Neuronal stem cell (in vitro differentiated cells): ENCODE data around the gene LEMD3.

Experiments used
- DNase-seq: peaks from one replicate; pipeline ENCODE4 v3.0.0-alpha.2; 2013; ENCODE audit warnings: low spot score
- H2AFZ ChIP-seq: one replicate; pipeline ENCODE4 v1.6.1; 2013; ENCODE audit warnings: mild to moderate bottlenecking, low read length, inconsistent platforms
- H2AK5ac ChIP-seq: 2 replicates; pipeline ENCODE4 v1.6.1; 2013; ENCODE audit warnings: low read depth, mild to moderate bottlenecking, inconsistent platforms, low read length, moderate library complexity, mixed read lengths
- H2BK120ac ChIP-seq: 2 replicates; pipeline ENCODE4 v1.6.1; 2013; ENCODE audit warnings: low read depth, mild to moderate bottlenecking, inconsistent platforms, low read length, moderate library complexity, mixed read lengths
- H2BK12ac ChIP-seq: one replicate; pipeline ENCODE4 v1.6.1; 2013; ENCODE audit warnings: low read length, inconsistent platforms
- H2BK15ac ChIP-seq: 2 replicates; pipeline ENCODE4 v1.6.1; 2013; ENCODE audit warnings: mild to moderate bottlenecking, low read length, inconsistent platforms, mixed read lengths
- H2BK5ac ChIP-seq: one replicate; pipeline ENCODE4 v1.6.1; 2013; ENCODE audit warnings: inconsistent platforms, mild to moderate bottlenecking, low read length, moderate library complexity
- H3K14ac ChIP-seq: one replicate; pipeline ENCODE4 v1.6.1; 2013; ENCODE audit warnings: low read length, inconsistent platforms
- H3K18ac ChIP-seq: 2 replicates; pipeline ENCODE4 v1.6.1; 2013; ENCODE audit warnings: low read length, inconsistent platforms
- H3K23ac ChIP-seq: 2 replicates; pipeline ENCODE4 v1.6.1; 2013; ENCODE audit warnings: low read depth, mild to moderate bottlenecking, mixed read lengths, low read length, inconsistent platforms; ENCODE audit not compliant: poor library complexity
- H3K27ac ChIP-seq: replicated peaks from 3 replicates; pipeline ENCODE4 v1.5.1; 2013; ENCODE audit warnings: low read length, inconsistent platforms
- H3K27me3 ChIP-seq, 3 experiments: 2 replicates each; pipeline ENCODE4 v1.6.1; 2013; ENCODE audit warnings: low read length in 3 of 3, mild to moderate bottlenecking in 2 of 3, inconsistent platforms in 1 of 3, low read depth in 1 of 3, mixed read lengths in 1 of 3, moderate library complexity in 1 of 3; ENCODE audit not compliant: control insufficient read depth in 3 of 3, insufficient read depth in 3 of 3
- H3K36me3 ChIP-seq, 2 donors: replicated peaks in 1 of 2; 2 replicates each; pipeline ENCODE4 v1.6.1; 2013; ENCODE audit warnings: low read length in 2 of 2; ENCODE audit not compliant: control insufficient read depth in 2 of 2, insufficient read depth in 2 of 2
- H3K4ac ChIP-seq: 2 replicates; pipeline ENCODE4 v1.6.1; 2013; ENCODE audit warnings: inconsistent platforms, mild to moderate bottlenecking, low read length, moderate library complexity
- H3K4me1 ChIP-seq, 2 donors: 1 replicate in 1 of 2; 2 replicates in 1 of 2; pipeline ENCODE4 v1.6.1; 2013; ENCODE audit warnings: low read length in 2 of 2, low read depth in 1 of 2; ENCODE audit not compliant: control insufficient read depth in 2 of 2, insufficient read depth in 1 of 2
- H3K4me2 ChIP-seq: one replicate; pipeline ENCODE4 v1.6.1; 2013; ENCODE audit warnings: mild to moderate bottlenecking, low read length, inconsistent platforms; ENCODE audit not compliant: insufficient read depth, poor library complexity, severe bottlenecking
- H3K4me3 ChIP-seq, 2 donors: 2 replicates each; pipeline ENCODE4 v1.5.1; 2013; ENCODE audit warnings: low read length in 2 of 2, mild to moderate bottlenecking in 2 of 2, inconsistent platforms in 1 of 2, moderate library complexity in 1 of 2
- H3K79me1 ChIP-seq: one replicate; pipeline ENCODE4 v1.6.1; 2013; ENCODE audit warnings: low read depth, mild to moderate bottlenecking, inconsistent platforms, low read length, moderate library complexity
- H3K9ac ChIP-seq: one replicate; pipeline ENCODE4 v1.6.1; 2013; ENCODE audit warnings: mild to moderate bottlenecking, low read depth, low read length, inconsistent platforms; ENCODE audit not compliant: poor library complexity
- H3K9me3 ChIP-seq, 2 donors: replicated peaks in 1 of 2; 2 replicates each; pipeline versions ENCODE3 to v1.6.1; 2013; ENCODE audit warnings: low read length in 2 of 2, mild to moderate bottlenecking in 2 of 2, inconsistent platforms in 1 of 2, low read depth in 1 of 2, mixed read lengths in 1 of 2, moderate library complexity in 1 of 2; ENCODE audit not compliant: control insufficient read depth in 2 of 2, insufficient read depth in 1 of 2
- H4K8ac ChIP-seq: one replicate; pipeline ENCODE4 v1.6.1; 2013; ENCODE audit warnings: low read depth, mild to moderate bottlenecking, inconsistent platforms, low read length, moderate library complexity
- H4K91ac ChIP-seq: one replicate; pipeline ENCODE4 v1.6.1; 2013; ENCODE audit warnings: low read length, low read depth, mild to moderate bottlenecking, inconsistent platforms; ENCODE audit not compliant: poor library complexity
- WGBS, 2 donors: extraction: QIAGEN DNeasy Blood & Tissue Kit; methylation state at CpG; one replicate each; pipeline ENCODE4 v1.1.7; 2013; ENCODE audit warnings: missing lambda C conversion rate in 2 of 2, mixed read lengths in 1 of 2; ENCODE audit not compliant: insufficient read length in 2 of 2, insufficient replicate concordance in 1 of 2; ENCODE audit errors: extremely low coverage in 2 of 2; 5-methylcytosine and 5-hydroxymethylcytosine counted together

Gene LEMD3

DNA sequence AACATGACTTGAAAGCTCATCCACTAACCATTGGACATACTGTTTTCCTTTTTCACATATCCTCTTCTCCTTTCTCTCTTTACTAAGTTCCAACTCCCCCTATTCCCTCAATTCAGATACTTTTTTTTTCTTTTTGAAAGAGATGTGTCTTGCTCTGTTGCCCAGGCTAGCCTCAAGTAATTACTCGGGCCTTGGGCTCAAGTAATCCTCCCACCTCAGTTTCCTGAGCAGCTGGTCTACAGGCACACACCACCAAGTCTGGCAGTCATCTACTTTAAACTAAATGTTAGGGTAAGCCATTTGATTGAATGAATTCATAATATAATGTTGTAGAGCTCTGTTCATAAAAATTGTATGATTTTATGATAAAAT lies 15.5 kb downstream of the LEMD3 start:
- H3K27me3 ChIP-seq, result no peaks in the 10 kb centered on the region
- no peak for DNase-seq
- H3K9me3 ChIP-seq, result no peaks in the 10 kb centered on the region
- H3K4me1 ChIP-seq, result no peaks in the 10 kb centered on the region
- no peaks in the 10 kb centered on the region for H3K79me1 ChIP-seq
- H2BK120ac ChIP-seq, result no peak overlapping the region
- no peak overlapping the region for H3K27ac ChIP-seq
- H3K18ac ChIP-seq, result no peak overlapping the region
- no peak overlapping the region for H2BK12ac ChIP-seq
- no peak overlapping the region for H3K23ac ChIP-seq
- H3K4ac ChIP-seq, result no peak overlapping the region
- no CpG with 5 or more reads among the region's 1 CpG for whole genome bisulfite sequencing, 2 donors
- H2AK5ac ChIP-seq, result no peak overlapping the region
- peaks cover 0 to 29% of the 10 kb centered on the region in 2 donors for H3K36me3 ChIP-seq
- H2BK5ac ChIP-seq, result no peak overlapping the region
- H3K4me3 ChIP-seq, result no peak overlapping the region
- H2AFZ ChIP-seq, result no peak overlapping the region
- H4K91ac ChIP-seq, result no peak overlapping the region
- H3K4me2 ChIP-seq, result no peak overlapping the region
- no peak overlapping the region for H4K8ac ChIP-seq
- no peak overlapping the region for H2BK15ac ChIP-seq
- no peak overlapping the region for H3K14ac ChIP-seq
- no peak overlapping the region for H3K9ac ChIP-seq

DNA sequence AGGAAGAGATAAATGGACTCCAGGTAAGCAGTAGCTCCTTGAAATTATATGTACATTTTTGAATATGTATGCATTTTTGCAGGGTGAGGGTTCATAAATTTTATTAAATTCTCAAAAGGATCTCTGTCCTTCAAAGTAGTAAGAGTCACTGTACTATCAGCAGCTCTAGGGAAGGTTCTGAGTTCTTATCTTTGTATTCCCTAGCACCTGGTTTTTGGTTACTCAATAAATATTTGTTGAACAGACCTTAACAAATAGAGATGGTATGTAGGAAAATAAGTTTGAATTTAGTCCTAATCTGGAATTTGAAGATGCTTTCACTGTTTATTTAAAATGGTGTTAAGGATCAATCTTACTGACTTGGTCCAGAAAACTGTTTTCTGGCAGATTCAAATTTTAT lies 18.3 kb downstream of the LEMD3 start:
- H2BK120ac ChIP-seq, result no peak overlapping the region
- H3K23ac ChIP-seq, result no peak overlapping the region
- no peak overlapping the region for H3K4me3 ChIP-seq
- H3K14ac ChIP-seq, result no peak overlapping the region
- H3K79me1 ChIP-seq, result no peaks in the 10 kb centered on the region
- H3K36me3 ChIP-seq, result peaks cover 0 to 20% of the 10 kb centered on the region in 2 donors
- H4K8ac ChIP-seq, result no peak overlapping the region
- H3K18ac ChIP-seq, result no peak overlapping the region
- no peak overlapping the region for H2BK5ac ChIP-seq
- H2AFZ ChIP-seq, result no peak overlapping the region
- no peak overlapping the region for H2AK5ac ChIP-seq
- H3K9ac ChIP-seq, result no peak overlapping the region
- H3K4me1 ChIP-seq, result no peaks in the 10 kb centered on the region
- no peak overlapping the region for H4K91ac ChIP-seq
- H2BK12ac ChIP-seq, result no peak overlapping the region
- no peak overlapping the region for H3K4ac ChIP-seq
- H3K27ac ChIP-seq, result no peak overlapping the region
- no peaks in the 10 kb centered on the region for H3K9me3 ChIP-seq
- no peak overlapping the region for H3K4me2 ChIP-seq
- H2BK15ac ChIP-seq, result no peak overlapping the region
- H3K27me3 ChIP-seq, result no peaks in the 10 kb centered on the region
- no peak for DNase-seq

DNA sequence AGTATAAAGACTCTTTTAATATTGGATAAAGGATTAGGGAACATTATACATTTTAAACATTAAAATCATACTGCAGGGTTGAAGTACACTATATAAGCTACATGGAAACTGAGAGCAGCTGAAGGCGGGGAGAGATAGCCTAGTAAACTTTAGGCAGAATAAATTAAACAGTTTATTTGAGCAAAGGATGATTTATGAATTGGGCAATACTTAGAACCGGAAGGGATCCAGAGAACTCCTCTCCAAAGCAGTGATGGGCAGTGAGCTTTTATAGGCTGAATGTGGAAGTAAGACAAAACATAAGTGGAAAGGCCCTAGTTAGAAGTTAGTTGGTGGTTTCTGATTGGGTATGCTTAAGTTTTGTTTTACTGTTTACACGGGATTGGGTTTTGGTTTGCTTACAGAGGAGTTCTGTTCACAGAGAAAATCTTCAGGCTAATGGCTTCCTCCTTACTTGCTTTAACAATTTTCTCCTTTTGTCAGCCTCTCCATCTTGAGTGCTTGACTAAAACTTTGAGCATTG lies 18.9 kb downstream of the LEMD3 start:
- Histone ChIP-seq H3K14ac (no peak overlapping the region), H2AFZ (no peak overlapping the region)
- no CpG with 5 or more reads among the region's 3 CpGs for WGBS, 2 donors

DNA sequence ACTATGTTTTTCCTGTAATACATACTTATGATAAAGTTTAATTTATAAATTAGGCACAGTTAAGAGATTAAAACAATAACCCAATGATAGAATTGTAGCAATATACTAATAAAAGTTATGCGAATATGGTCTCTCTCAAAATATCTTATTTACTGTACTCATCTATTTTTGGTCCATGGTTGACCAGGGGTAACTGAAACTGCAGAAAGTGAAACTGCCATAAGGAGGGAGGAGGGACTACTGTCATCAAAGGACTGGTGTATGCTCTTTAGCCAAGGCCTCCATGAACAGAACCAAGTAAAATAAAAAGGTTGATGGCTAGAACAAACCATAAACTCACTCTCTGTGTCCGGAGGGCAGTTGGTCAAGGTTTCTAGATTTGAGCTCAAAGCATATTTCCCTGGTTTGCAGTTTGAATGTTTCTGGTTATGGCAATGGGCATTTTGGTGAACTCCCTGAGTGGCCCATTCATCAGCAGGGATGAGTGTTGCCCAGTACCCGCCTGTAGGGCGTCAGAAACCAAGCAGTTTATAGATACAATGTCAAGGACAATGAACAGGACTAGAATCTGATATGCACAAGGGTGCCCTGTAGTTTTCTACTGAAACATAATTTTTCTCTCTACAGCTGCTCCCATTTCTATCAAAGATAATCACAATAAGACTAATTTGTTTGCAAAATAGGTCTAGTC lies 19.8 kb downstream of the LEMD3 start:
- H4K91ac ChIP-seq, result no peak overlapping the region
- H3K79me1 ChIP-seq, result no peaks in the 10 kb centered on the region
- H3K27me3 ChIP-seq, result no peaks in the 10 kb centered on the region
- no peak overlapping the region for H3K9ac ChIP-seq
- no CpG with 5 or more reads among the region's 4 CpGs for WGBS, 2 donors
- no peaks in the 10 kb centered on the region for H3K9me3 ChIP-seq
- H3K18ac ChIP-seq, result no peak overlapping the region
- peaks cover 0 to 21% of the 10 kb centered on the region in 2 donors for H3K36me3 ChIP-seq
- no peak overlapping the region for H2BK5ac ChIP-seq
- H3K4ac ChIP-seq, result no peak overlapping the region
- H4K8ac ChIP-seq, result no peak overlapping the region
- no peak overlapping the region for H3K27ac ChIP-seq
- H2BK12ac ChIP-seq, result no peak overlapping the region
- no peak overlapping the region for H3K4me3 ChIP-seq
- no peak overlapping the region for H3K4me2 ChIP-seq
- H2BK15ac ChIP-seq, result no peak overlapping the region
- no peak overlapping the region for H2BK120ac ChIP-seq
- no peak for DNase-seq
- H3K14ac ChIP-seq, result no peak overlapping the region
- H2AFZ ChIP-seq, result no peak overlapping the region
- H3K4me1 ChIP-seq, result no peaks in the 10 kb centered on the region
- no peak overlapping the region for H3K23ac ChIP-seq
- no peak overlapping the region for H2AK5ac ChIP-seq

More for the DNA sequence above, 18.9 kb downstream of the LEMD3 start:
- no peak overlapping the region for H2BK12ac ChIP-seq
- H2BK120ac ChIP-seq, result no peak overlapping the region
- H3K27ac ChIP-seq, result no peak overlapping the region
- H2BK15ac ChIP-seq, result no peak overlapping the region
- H3K9ac ChIP-seq, result no peak overlapping the region
- no peak for DNase-seq
- no peak overlapping the region for H3K18ac ChIP-seq
- H3K4me2 ChIP-seq, result no peak overlapping the region
- no peaks in the 10 kb centered on the region for H3K9me3 ChIP-seq
- H4K8ac ChIP-seq, result no peak overlapping the region
- H2AK5ac ChIP-seq, result no peak overlapping the region
- H2BK5ac ChIP-seq, result no peak overlapping the region
- H3K4me3 ChIP-seq, result no peak overlapping the region
- peaks cover 0 to 23% of the 10 kb centered on the region in 2 donors for H3K36me3 ChIP-seq
- H4K91ac ChIP-seq, result no peak overlapping the region
- no peak overlapping the region for H3K23ac ChIP-seq
- no peaks in the 10 kb centered on the region for H3K4me1 ChIP-seq
- H3K4ac ChIP-seq, result no peak overlapping the region
- no peaks in the 10 kb centered on the region for H3K79me1 ChIP-seq
- H3K27me3 ChIP-seq, result no peaks in the 10 kb centered on the region
